Measurements from ENCODE around the gene ADAT3. TPM values are rescaled to one million over a fixed set of nuclear protein-coding genes. Genes with fewer than 3 reads are reported as not detected.
A peak's percentile ranks its signal among the peaks of the same experiment; 100 is the strongest.
"Not testable (repeated sequence)": the region's sequence is repeated elsewhere in the genome, so short reads cannot be mapped to it uniquely, and the experiment has no call there.

ADAT3 gene
- total RNA-seq, 1 donor from 2014 or later = 6.3 TPM

DNA sequence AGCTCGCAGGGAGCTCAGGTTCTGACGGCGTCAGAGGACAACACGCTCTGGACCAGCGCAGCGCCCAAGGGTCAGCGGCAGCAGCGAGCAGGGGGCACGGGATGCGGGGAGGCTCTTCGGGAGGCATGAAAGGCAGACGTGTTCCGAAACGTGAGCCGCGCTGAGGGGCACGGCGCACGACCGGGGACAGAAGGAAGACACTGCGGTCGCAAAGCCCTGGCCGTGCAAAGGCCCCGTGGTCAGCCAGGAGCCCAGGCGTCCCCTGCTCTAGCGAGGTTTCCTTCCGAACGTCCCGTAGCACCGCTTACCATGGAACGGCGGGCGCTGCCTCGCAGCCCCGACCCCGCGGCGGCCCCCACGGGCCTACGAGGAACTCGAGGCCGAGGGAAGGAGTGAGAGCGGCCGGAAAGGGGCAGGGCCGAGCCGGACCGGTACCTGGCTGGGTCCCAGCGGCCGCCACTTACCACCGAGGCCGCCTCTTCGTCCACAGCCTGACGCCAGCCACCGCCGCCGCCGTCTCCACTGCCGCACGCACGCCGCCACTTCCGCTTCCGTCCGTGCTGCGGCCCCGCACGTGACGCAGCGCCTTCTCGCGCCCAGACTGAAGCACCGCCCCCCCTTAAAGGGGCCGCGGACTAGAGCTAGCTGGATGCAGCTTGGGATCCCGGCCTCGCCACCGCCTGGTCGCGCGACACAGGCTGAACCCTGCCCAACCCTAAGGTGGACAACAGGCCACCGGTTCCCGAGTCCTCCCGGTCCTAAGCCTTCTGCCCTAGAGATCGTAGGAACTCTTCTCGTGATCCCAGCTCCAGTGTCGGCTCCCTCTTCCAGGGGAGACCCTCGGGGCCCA, 29.3 kb upstream of the ADAT3 start:
- TF ChIP-seq, protein P1, sequence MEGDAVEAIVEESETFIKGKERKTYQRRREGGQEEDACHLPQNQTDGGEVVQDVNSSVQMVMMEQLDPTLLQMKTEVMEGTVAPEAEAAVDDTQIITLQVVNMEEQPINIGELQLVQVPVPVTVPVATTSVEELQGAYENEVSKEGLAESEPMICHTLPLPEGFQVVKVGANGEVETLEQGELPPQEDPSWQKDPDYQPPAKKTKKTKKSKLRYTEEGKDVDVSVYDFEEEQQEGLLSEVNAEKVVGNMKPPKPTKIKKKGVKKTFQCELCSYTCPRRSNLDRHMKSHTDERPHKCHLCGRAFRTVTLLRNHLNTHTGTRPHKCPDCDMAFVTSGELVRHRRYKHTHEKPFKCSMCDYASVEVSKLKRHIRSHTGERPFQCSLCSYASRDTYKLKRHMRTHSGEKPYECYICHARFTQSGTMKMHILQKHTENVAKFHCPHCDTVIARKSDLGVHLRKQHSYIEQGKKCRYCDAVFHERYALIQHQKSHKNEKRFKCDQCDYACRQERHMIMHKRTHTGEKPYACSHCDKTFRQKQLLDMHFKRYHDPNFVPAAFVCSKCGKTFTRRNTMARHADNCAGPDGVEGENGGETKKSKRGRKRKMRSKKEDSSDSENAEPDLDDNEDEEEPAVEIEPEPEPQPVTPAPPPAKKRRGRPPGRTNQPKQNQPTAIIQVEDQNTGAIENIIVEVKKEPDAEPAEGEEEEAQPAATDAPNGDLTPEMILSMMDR (IDR thresholded peaks at IDR 0.05) = no peak
- intact Hi-C loops (cut with DNase I) = no loop called here
- Histone ChIP-seq H3K9me3 (no peaks in the 10 kb centered on the region), H3K27ac (peak overlapping the region; percentile 93), H3K4me3 (peak overlapping the region; percentile 93), H3K36me3 (peaks cover 22% of the 10 kb centered on the region), H3K4me1 (peaks cover 47% of the 10 kb centered on the region), H3K27me3 (no peaks in the 10 kb centered on the region)
- DNase-seq (peak; percentile 96), ATAC-seq (peak; percentile 96)

DNA sequence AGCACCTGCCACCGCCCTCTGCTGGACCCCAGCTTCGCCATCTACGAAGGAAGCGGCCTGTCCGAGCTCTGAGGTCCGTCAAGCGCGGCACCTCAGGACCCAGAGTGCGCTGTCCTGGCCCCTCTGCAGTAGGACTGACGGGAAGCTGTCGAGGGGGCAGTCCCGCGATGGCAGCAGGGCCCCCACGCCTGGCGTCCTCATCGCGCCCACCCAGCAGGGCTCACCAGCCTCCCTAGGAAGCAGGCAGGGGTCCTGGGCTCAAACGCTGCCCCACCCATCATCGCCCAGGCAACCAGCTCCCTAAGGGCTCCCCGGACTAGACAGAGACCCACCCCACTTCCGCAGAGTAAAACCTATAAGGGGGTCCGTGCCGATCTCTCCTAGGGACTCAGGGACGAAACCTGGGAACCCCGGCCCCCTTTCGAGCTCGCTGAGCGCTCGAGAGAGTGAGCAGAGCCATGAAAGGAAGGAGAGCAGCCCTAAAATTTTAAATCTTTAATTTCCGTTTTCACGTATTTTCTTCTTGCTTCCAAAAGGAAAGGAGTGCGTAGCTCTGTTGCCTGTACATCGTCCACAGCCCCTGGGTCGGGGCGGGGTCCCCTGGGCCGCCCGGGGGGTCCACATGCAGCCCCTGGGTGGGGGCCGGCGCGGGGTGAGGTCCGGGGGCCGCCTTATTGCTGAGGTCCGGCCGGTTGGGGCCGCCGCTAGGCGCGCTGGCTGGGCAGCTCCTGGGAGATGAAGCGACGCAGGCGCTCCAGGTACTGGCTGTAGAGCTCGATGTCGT, 28.5 kb upstream of the ADAT3 start:
- Histone ChIP-seq H3K4me1 (peaks cover 47% of the 10 kb centered on the region), H3K27ac (peak overlapping the region; percentile 93), H3K4me3 (peak overlapping the region; percentile 93), H3K36me3 (peaks cover 14% of the 10 kb centered on the region)
- DNase-seq; H3K9me3 ChIP-seq; intact Hi-C loops (cut with DNase I); H3K27me3 ChIP-seq: not testable (repeated sequence)
- peak; percentile 5 for ATAC-seq

DNA sequence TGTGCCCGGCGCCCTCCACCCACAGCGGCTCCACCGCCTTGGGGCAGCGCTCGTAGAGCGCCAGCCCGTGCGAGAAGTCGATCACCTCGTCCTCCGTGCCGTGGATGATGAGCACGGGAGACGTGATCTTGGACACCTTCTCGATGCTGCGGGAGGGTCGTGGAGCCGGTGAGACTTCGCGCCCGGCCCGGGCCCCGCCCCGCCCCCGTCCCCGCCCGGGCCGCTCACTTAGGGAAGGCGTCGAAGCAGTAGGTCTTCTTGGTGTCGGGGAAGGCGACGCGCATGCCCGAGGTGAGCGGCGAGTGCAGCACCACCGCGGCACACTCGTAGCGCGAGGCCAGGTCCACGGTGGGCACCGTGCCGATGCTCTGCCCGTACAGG, 27.9 kb upstream of the ADAT3 start:
- H3K36me3 ChIP-seq; DNase-seq; H3K27ac ChIP-seq; H3K9me3 ChIP-seq; H3K4me3 ChIP-seq; intact Hi-C loops (cut with DNase I); ATAC-seq; H3K27me3 ChIP-seq: not testable (repeated sequence)
- H3K4me1 ChIP-seq = peaks cover 46% of the 10 kb centered on the region

DNA sequence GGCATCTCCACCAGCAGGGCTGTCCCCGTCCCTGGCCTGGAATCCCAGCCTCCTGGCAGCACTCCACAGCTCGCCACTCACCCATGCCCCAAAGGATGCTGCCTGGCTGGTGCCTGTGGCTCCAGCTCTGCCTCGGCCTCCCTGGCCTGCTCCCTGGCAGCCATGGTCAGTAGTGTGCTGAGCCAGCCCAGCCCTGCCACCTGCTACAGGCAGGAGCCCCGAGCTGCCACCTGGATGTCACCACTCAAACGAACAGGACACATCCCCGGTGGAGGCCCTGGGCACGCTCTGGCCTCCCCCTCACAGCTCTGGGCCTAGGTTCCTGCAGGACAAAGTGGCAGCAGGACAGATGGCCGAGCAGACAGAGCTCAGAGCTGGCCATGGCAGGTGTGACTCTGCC, 26.6 kb upstream of the ADAT3 start:
- H3K4me3 ChIP-seq; H3K27me3 ChIP-seq; ATAC-seq; H3K9me3 ChIP-seq; H3K36me3 ChIP-seq; H3K27ac ChIP-seq; DNase-seq; intact Hi-C loops (cut with DNase I): not testable (repeated sequence)
- peaks cover 48% of the 10 kb centered on the region for H3K4me1 ChIP-seq

DNA sequence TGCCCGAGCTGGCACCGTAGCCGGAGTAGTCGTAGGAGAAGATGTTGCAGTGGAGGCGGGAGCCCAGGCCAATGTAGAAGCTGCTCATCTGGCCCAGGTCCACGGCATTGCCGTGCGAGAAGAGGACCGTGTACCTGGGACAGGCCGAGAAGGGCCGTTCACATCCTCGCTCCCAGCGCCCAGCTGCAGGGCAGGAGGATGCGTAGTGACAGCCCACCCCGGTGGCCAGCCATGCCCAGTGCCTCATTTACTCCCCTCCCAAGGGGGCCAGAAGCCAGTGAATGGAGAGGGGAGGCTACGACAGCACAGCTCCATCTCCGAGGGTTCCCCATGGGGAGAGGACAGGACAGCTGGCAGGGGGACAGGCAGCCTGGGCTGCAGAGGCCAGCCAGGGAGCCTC, 25.2 kb upstream of the ADAT3 start:
- H3K27me3 ChIP-seq; H3K4me3 ChIP-seq; H3K36me3 ChIP-seq; intact Hi-C loops (cut with DNase I); DNase-seq; ATAC-seq; H3K9me3 ChIP-seq; H3K27ac ChIP-seq: not testable (repeated sequence)
- H3K4me1 ChIP-seq = peaks cover 43% of the 10 kb centered on the region

DNA sequence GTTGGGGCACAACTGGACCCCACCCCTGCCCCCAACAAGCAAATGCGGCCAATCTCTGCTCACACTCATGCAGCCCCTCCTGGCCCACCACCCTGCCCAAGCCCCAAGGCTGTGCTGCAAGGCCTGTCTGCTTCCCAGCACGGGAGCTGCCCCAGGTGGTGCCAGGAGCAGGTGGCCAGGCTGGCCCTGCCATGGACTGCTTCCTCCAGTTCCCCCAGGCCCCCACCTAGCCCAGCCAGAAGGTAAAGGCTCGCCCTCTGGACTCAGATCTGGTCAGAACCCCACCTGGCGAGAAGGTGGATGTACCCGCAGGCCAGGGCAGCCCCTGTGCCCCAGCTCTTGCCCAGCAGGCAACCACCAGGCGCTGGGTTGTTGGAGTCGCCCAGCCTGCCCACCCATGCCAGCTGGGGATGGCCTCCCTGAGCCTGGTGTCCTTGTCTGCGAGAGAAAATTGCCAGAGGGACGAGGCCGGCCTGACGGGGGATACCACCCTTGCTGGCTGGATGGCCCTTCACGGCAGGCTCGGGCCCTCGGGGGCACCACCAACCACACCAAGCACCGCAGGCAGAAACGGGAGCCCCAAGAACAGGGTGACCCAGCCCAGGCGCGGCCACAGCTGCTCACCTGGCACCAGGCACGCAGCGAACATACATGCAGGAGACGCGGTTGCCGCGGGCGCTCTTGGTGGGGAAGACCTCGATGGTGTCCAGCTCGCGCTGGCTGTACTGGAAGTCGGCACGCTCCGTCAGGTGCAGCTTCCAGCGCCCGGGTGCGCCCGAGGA, 24.4 kb upstream of the ADAT3 start:
- Histone ChIP-seq H3K4me1 (peaks cover 42% of the 10 kb centered on the region), H3K27me3 (no peaks in the 10 kb centered on the region), H3K36me3 (no peaks in the 10 kb centered on the region), H3K9me3 (no peaks in the 10 kb centered on the region), H3K27ac (peak overlapping the region; percentile 70), H3K4me3 (peak overlapping the region; percentile 25)
- intact Hi-C loops (cut with DNase I) = no loop called here
- TF ChIP-seq, protein P1 (IDR thresholded peaks at IDR 0.05) = no peak
- no peak for DNase-seq
- no peak for ATAC-seq

DNA sequence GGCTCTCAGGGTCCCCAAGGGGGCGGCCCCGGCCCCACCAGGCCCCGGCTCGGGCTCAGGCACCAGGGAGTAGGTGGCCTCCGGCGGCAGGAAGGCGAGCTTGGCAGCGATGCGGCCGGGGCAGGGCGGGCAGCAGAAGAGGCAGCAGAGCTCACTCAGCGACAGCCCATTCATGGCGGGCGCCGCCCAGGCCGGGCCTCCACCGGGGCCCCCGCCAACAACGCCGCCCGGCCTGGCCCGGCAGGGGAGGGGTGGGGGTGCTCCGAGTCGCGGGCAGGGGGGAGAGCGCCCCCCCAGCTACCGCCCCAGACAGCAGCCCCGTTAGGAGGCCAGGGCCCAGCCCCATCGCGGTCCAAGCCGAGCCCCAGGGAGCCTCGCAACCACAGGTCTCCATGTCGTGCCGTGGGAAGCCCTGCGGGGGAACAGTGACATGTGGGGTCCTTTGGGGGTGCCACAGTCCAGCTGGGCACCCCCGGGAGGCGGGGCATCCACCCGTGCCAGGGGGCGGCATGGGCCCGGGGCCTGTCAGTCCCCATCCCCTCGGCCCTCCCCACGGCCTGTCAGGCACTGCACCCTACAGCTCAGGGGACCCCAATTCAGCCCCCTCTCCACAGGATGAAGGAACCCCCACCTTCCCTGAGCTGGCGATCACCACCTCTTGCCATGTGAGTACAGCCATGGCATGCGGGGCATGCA, 23.7 kb upstream of the ADAT3 start:
- Histone ChIP-seq H3K27ac (peak overlapping the region; percentile 70), H3K4me3 (peak overlapping the region; percentile 86), H3K4me1 (peaks cover 38% of the 10 kb centered on the region)
- DNase-seq; intact Hi-C loops (cut with DNase I); H3K36me3 ChIP-seq; H3K27me3 ChIP-seq; ATAC-seq; H3K9me3 ChIP-seq: not testable (repeated sequence)

All from upper lobe of right lung (tissue), 1 donor.